GM12878 (cell line): Measurements from ENCODE around the gene VEGFD.

ENCODE experiments used
- BRCA1 ChIP-seq: IDR thresholded peaks from 2 replicates; pipeline ENCODE4 v1.6.1; 2011; ENCODE audit warnings: low read depth, low read length, improper control_type of control experiment
- EED ChIP-seq: sonication (generic); IDR thresholded peaks from 2 replicates; pipeline ENCODE4 v1.6.1; 2016; ENCODE audit warnings: antibody characterized with exemption, low read depth
- EP300 ChIP-seq, 2 experiments: fragments of 150-350 bp in 1 of 2; IDR thresholded peaks; 2 replicates each; pipeline ENCODE4 v1.6.1; 2011 to 2012; ENCODE audit warnings: low read depth in 2 of 2, low read length in 2 of 2, borderline replicate concordance in 1 of 2, improper control_type of control experiment in 1 of 2, inconsistent platforms in 1 of 2; ENCODE audit not compliant: control insufficient read depth in 1 of 2
- POLR2AphosphoS5 ChIP-seq: IDR thresholded peaks from 2 replicates; pipeline ENCODE4 v1.6.1; 2011; ENCODE audit warnings: mild to moderate bottlenecking, low read length, inconsistent platforms
- SP1 ChIP-seq: IDR thresholded peaks from one replicate; pipeline ENCODE4 v1.6.1; 2011; ENCODE audit warnings: low read depth, low read length
- YY1 ChIP-seq: IDR thresholded peaks from 2 replicates; pipeline ENCODE4 v1.6.1; 2011; ENCODE audit warnings: low read depth, mild to moderate bottlenecking, low read length
- ZBED1 ChIP-seq: IDR thresholded peaks from 2 replicates; pipeline ENCODE4 v1.6.1; 2016; ENCODE audit warnings: borderline replicate concordance
- ZNF207 ChIP-seq: fragments of 450-650 bp; IDR thresholded peaks from 2 replicates; pipeline ENCODE4 v1.6.1; 2014; ENCODE audit warnings: antibody characterized with exemption, mild to moderate bottlenecking, borderline replicate concordance
- TF ChIP-seq, protein P1 (sequence below), 3 experiments: IDR thresholded peaks in 2 of 3; conservative IDR thresholded peaks in 1 of 3; 2 replicates each; pipeline ENCODE4 v1.5.1; 2011; ENCODE audit warnings: low read depth in 3 of 3, low read length in 3 of 3, mild to moderate bottlenecking in 3 of 3, control low read depth in 2 of 3, moderate library complexity in 2 of 3, inconsistent platforms in 1 of 3, mixed read lengths in 1 of 3; ENCODE audit not compliant: control insufficient read depth in 2 of 3, insufficient read depth in 1 of 3; ENCODE audit errors: extremely low read depth in 1 of 3
- TF ChIP-seq, protein P2 (sequence below): fragments of 450-650 bp; formaldehyde crosslinking; IDR thresholded peaks from 2 replicates; pipeline ENCODE4 v1.4.0; 2020; ENCODE audit warnings: mild to moderate bottlenecking, moderate library complexity
- TF ChIP-seq, protein P3 (sequence below): fragments of 450-650 bp; formaldehyde crosslinking; IDR thresholded peaks from 2 replicates; pipeline ENCODE4 v1.5.0; 2022; ENCODE audit warnings: mild to moderate bottlenecking, missing genetic modification characterization

DNA sequence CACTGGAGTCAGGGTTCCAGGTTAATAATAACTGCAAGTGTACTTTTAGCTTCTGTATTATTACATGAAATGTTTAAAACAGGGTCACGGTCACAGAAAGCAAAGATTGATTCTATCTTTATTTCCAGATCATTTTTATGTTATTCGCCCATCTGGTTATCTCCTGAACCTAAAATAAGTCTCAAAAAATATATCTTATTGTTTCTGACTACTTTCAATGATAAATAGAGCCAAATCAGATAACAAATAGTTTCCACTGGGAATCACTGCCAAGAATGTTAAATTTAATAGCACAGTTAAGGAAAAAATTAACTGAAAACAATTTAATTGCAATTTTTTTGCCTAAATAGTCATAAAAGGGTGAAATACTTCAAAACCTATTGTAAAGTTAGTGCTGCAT lies 17.2 kb upstream of the VEGFD start:
- TF ChIP-seq, protein P1, sequence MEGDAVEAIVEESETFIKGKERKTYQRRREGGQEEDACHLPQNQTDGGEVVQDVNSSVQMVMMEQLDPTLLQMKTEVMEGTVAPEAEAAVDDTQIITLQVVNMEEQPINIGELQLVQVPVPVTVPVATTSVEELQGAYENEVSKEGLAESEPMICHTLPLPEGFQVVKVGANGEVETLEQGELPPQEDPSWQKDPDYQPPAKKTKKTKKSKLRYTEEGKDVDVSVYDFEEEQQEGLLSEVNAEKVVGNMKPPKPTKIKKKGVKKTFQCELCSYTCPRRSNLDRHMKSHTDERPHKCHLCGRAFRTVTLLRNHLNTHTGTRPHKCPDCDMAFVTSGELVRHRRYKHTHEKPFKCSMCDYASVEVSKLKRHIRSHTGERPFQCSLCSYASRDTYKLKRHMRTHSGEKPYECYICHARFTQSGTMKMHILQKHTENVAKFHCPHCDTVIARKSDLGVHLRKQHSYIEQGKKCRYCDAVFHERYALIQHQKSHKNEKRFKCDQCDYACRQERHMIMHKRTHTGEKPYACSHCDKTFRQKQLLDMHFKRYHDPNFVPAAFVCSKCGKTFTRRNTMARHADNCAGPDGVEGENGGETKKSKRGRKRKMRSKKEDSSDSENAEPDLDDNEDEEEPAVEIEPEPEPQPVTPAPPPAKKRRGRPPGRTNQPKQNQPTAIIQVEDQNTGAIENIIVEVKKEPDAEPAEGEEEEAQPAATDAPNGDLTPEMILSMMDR (IDR thresholded peaks at IDR 0.05 in 2 of 3, conservative IDR thresholded peaks at IDR 0.05 in 1 of 3; ENCODE audit: control insufficient read depth in 2 of 3, extremely low read depth in 1 of 3, insufficient read depth in 1 of 3, low read depth in 3 of 3, low read length in 3 of 3), result no peak
- TF ChIP-seq ZNF207, result no peak
- TF ChIP-seq ZBED1, result no peak
- TF ChIP-seq POLR2AphosphoS5, result no peak
- TF ChIP-seq, protein P2, sequence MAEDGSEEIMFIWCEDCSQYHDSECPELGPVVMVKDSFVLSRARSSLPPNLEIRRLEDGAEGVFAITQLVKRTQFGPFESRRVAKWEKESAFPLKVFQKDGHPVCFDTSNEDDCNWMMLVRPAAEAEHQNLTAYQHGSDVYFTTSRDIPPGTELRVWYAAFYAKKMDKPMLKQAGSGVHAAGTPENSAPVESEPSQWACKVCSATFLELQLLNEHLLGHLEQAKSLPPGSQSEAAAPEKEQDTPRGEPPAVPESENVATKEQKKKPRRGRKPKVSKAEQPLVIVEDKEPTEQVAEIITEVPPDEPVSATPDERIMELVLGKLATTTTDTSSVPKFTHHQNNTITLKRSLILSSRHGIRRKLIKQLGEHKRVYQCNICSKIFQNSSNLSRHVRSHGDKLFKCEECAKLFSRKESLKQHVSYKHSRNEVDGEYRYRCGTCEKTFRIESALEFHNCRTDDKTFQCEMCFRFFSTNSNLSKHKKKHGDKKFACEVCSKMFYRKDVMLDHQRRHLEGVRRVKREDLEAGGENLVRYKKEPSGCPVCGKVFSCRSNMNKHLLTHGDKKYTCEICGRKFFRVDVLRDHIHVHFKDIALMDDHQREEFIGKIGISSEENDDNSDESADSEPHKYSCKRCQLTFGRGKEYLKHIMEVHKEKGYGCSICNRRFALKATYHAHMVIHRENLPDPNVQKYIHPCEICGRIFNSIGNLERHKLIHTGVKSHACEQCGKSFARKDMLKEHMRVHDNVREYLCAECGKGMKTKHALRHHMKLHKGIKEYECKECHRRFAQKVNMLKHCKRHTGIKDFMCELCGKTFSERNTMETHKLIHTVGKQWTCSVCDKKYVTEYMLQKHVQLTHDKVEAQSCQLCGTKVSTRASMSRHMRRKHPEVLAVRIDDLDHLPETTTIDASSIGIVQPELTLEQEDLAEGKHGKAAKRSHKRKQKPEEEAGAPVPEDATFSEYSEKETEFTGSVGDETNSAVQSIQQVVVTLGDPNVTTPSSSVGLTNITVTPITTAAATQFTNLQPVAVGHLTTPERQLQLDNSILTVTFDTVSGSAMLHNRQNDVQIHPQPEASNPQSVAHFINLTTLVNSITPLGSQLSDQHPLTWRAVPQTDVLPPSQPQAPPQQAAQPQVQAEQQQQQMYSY, result no peak
- TF ChIP-seq EED, result no peak
- no peak for TF ChIP-seq BRCA1
- TF ChIP-seq, protein P3, sequence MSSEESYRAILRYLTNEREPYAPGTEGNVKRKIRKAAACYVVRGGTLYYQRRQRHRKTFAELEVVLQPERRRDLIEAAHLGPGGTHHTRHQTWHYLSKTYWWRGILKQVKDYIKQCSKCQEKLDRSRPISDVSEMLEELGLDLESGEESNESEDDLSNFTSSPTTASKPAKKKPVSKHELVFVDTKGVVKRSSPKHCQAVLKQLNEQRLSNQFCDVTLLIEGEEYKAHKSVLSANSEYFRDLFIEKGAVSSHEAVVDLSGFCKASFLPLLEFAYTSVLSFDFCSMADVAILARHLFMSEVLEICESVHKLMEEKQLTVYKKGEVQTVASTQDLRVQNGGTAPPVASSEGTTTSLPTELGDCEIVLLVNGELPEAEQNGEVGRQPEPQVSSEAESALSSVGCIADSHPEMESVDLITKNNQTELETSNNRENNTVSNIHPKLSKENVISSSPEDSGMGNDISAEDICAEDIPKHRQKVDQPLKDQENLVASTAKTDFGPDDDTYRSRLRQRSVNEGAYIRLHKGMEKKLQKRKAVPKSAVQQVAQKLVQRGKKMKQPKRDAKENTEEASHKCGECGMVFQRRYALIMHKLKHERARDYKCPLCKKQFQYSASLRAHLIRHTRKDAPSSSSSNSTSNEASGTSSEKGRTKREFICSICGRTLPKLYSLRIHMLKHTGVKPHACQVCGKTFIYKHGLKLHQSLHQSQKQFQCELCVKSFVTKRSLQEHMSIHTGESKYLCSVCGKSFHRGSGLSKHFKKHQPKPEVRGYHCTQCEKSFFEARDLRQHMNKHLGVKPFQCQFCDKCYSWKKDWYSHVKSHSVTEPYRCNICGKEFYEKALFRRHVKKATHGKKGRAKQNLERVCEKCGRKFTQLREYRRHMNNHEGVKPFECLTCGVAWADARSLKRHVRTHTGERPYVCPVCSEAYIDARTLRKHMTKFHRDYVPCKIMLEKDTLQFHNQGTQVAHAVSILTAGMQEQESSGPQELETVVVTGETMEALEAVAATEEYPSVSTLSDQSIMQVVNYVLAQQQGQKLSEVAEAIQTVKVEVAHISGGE (CRISPR knock-in tag), result no peak
- TF ChIP-seq YY1, result no peak
- no peak for TF ChIP-seq SP1
- no peak for TF ChIP-seq EP300 (IDR thresholded peaks at IDR 0.05; ENCODE audit: borderline replicate concordance in 1 of 2, control insufficient read depth in 1 of 2, low read depth in 2 of 2, low read length in 2 of 2)
